ENCODE results near the gene ST8SIA4. TPM values are rescaled to one million over a fixed set of nuclear protein-coding genes. Genes with fewer than 3 reads are reported as not detected.

ST8SIA4 gene
- total RNA-seq, 1 experiment from 2014 or later = not detected

GRCh38 chr5:100950985-100951384 lies 47.9 kb upstream of the ST8SIA4 start:
- no peak for ATAC-seq
- H3K9me2 ChIP-seq (ENCODE audit: insufficient read depth) = no peaks in the 10 kb centered on the region
- no peak overlapping the region for H3K4me3 ChIP-seq (replicated peaks in 1 of 2; ENCODE audit: low read depth in 1 of 2, low read length in 2 of 2)
- H3K27me3 ChIP-seq (ENCODE audit: insufficient read depth, low read length) = no peaks in the 10 kb centered on the region
- no TSS peak for BruUV-seq (replicated peaks)
- CTCF ChIA-PET = no interaction called here
- POLR2A ChIA-PET = no interaction called here
- no peaks in the 10 kb centered on the region for H3K9me3 ChIP-seq (ENCODE audit: control insufficient read depth in 1 of 2, insufficient read depth in 1 of 2, low read depth in 1 of 2, low read length in 2 of 2)
- H4K20me1 ChIP-seq (ENCODE audit: insufficient read depth) = no peaks in the 10 kb centered on the region
- TF ChIP-seq CTCF (IDR thresholded peaks at IDR 0.05 in 2 of 3, conservative IDR thresholded peaks at IDR 0.05 in 1 of 3; ENCODE audit: borderline replicate concordance in 1 of 3, insufficient read depth in 1 of 3, low read depth in 2 of 3, low read length in 2 of 3) (no peak), ELF1 (IDR thresholded peaks at IDR 0.05; ENCODE audit: borderline replicate concordance, low read depth) (no peak), SIN3A (IDR thresholded peaks at IDR 0.05; ENCODE audit: low read depth) (no peak), SRF (IDR thresholded peaks at IDR 0.05; ENCODE audit: low read depth) (no peak), EZH2 (IDR thresholded peaks at IDR 0.05) (no peak), SP1 (IDR thresholded peaks at IDR 0.05; ENCODE audit: low read depth) (no peak), YY1 (IDR thresholded peaks at IDR 0.05; ENCODE audit: extremely low read depth, insufficient replicate concordance, low read depth, low read length) (no peak), RAD21 (IDR thresholded peaks at IDR 0.05; ENCODE audit: low read depth) (no peak), FOSL1 (IDR thresholded peaks at IDR 0.05; ENCODE audit: low read depth) (no peak), CBX3 (IDR thresholded peaks at IDR 0.05; ENCODE audit: low read depth) (no peak), TCF7L2 (IDR thresholded peaks at IDR 0.05; ENCODE audit: borderline replicate concordance, extremely low read depth, insufficient read depth, insufficient read length) (no peak)
- no peak overlapping the region for H3K9ac ChIP-seq (ENCODE audit: low read length)
- no peaks in the 10 kb centered on the region for H3K4me1 ChIP-seq (ENCODE audit: control insufficient read depth in 1 of 2, insufficient read depth in 2 of 2, low read length in 2 of 2)
- DNase-seq (ENCODE audit: low read depth, low spot score) = no peak
- H3K79me2 ChIP-seq (ENCODE audit: insufficient read depth, low read length) = no peaks in the 10 kb centered on the region
- no peak overlapping the region for H3K4me2 ChIP-seq (ENCODE audit: low read length)
- H3K27ac ChIP-seq (ENCODE audit: low read depth, low read length) = no peak overlapping the region
- H2AFZ ChIP-seq (ENCODE audit: low read depth, low read length, poor library complexity, severe bottlenecking) = no peak overlapping the region
- RAD21 ChIA-PET (ENCODE audit: low non-redundant PET in 1 of 2, low total read pairs in 2 of 2, uncharacterized antibody in 2 of 2, unreplicated experiment in 2 of 2) = no interaction called here
- intact Hi-C loops (cut with micrococcal nuclease) = no loop called here
- no peaks in the 10 kb centered on the region for H3K36me3 ChIP-seq (ENCODE audit: control insufficient read depth in 1 of 2, insufficient read depth in 2 of 2, low read length in 2 of 2)
